ENCODE measurements around the gene FYB2. TPM values are rescaled to one million over a fixed set of nuclear protein-coding genes. Genes with fewer than 3 reads are reported as not detected.

FYB2 gene
- total RNA-seq, 2 donors from 2014 or later = not detected

DNA sequence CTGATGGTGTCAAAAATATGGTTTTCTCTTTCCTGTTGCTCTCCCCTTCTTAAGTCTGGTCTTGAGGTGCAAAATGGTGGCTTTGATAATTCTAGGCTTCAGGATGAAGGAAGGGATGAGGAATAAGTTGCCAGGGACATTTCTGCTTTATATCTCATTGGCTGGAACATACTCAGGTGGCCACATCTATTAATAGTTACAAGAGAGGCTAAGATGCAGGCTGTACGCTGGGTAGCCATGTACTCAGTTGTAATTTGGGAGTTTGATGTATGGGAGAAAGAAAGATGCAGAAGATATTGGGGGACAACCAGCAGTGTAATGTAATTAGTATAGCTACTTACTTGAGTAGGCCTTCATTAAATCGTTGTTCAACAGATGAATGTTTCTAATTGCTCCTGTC is 148.9 kb downstream of the FYB2 start:
- Histone ChIP-seq H3K4me3 (no peak overlapping the region), H3K9me3 (no peaks in the 10 kb centered on the region), H3K27me3 (replicated peaks; ENCODE audit: insufficient read depth) (no peaks in the 10 kb centered on the region), H3K4me1 (ENCODE audit: control insufficient read depth in 1 of 2, low read depth in 2 of 2) (no peaks in the 10 kb centered on the region), H3K27ac (no peak overlapping the region), H3K36me3 (no peaks in the 10 kb centered on the region)
- ATAC-seq (ENCODE audit: insufficient number of reproducible peaks, low FRiP score, low read depth) = no peak
- TF ChIP-seq, protein P1, sequence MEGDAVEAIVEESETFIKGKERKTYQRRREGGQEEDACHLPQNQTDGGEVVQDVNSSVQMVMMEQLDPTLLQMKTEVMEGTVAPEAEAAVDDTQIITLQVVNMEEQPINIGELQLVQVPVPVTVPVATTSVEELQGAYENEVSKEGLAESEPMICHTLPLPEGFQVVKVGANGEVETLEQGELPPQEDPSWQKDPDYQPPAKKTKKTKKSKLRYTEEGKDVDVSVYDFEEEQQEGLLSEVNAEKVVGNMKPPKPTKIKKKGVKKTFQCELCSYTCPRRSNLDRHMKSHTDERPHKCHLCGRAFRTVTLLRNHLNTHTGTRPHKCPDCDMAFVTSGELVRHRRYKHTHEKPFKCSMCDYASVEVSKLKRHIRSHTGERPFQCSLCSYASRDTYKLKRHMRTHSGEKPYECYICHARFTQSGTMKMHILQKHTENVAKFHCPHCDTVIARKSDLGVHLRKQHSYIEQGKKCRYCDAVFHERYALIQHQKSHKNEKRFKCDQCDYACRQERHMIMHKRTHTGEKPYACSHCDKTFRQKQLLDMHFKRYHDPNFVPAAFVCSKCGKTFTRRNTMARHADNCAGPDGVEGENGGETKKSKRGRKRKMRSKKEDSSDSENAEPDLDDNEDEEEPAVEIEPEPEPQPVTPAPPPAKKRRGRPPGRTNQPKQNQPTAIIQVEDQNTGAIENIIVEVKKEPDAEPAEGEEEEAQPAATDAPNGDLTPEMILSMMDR (IDR thresholded peaks at IDR 0.05) = no peak
- DNase-seq (ENCODE audit: low spot score) = no peak

Other genes with a start within 250 kb of the FYB2 start
- 100 to 1,000 TPM; 164 to 271 TPM for gene PLPP3, start 239.8 kb downstream of the FYB2 start, total RNA-seq
- gene PRKAA2, start 174.1 kb downstream of the FYB2 start, total RNA-seq = 10 to 100 TPM in 1 of 2 donors, 1 to 10 TPM in 1; 9.2 to 16.9 TPM
- gene C8A, start 35.4 kb upstream of the FYB2 start, total RNA-seq = not detected
- gene C8B, start 146.6 kb upstream of the FYB2 start, total RNA-seq = not detected